Measurements from ENCODE around the gene MCCD1.

Gene MCCD1

GRCh38 chr6:31575952-31576685, 47.4 kb downstream of the MCCD1 start:
- Histone ChIP-seq H3K36me3 (ENCODE audit: insufficient read depth, low read length) (no peaks in the 10 kb centered on the region), H3K4me3 (no peak overlapping the region), H3K9me3 (ENCODE audit: low read depth, low read length) (no peaks in the 10 kb centered on the region), H3K9ac (ENCODE audit: insufficient read length) (no peak overlapping the region), H3K27ac (no peak overlapping the region)
- TF ChIP-seq FOXP2 (optimal IDR thresholded peaks at IDR 0.05; ENCODE audit: control extremely low read depth, extremely low read length, insufficient read depth) (no peak), EZH2 (IDR thresholded peaks at IDR 0.05) (no peak), POLR2AphosphoS5 (IDR thresholded peaks at IDR 0.05; ENCODE audit: borderline replicate concordance, low read depth, low read length) (no peak)
- no peak for DNase-seq (ENCODE audit: low read depth, low spot score)

DNA sequence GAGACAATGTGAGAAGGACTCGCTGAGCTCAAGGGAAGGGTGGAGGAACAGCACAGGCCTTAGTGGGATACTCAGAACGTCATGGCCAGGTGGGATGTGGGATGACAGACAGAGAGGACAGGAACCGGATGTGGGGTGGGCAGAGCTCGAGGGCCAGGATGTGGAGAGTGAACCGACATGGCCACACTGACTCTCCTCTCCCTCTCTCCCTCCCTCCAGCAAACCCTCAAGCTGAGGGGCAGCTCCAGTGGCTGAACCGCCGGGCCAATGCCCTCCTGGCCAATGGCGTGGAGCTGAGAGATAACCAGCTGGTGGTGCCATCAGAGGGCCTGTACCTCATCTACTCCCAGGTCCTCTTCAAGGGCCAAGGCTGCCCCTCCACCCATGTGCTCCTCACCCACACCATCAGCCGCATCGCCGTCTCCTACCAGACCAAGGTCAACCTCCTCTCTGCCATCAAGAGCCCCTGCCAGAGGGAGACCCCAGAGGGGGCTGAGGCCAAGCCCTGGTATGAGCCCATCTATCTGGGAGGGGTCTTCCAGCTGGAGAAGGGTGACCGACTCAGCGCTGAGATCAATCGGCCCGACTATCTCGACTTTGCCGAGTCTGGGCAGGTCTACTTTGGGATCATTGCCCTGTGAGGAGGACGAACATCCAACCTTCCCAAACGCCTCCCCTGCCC, 48.3 kb downstream of the MCCD1 start:
- TF ChIP-seq EZH2 (IDR thresholded peaks at IDR 0.05) (no peak), FOXP2 (optimal IDR thresholded peaks at IDR 0.05; ENCODE audit: control extremely low read depth, extremely low read length, insufficient read depth) (no peak), POLR2AphosphoS5 (IDR thresholded peaks at IDR 0.05; ENCODE audit: borderline replicate concordance, low read depth, low read length) (no peak)
- no peak overlapping the region for H3K9ac ChIP-seq (ENCODE audit: insufficient read length)
- H3K27ac ChIP-seq = no peak overlapping the region
- no peak for DNase-seq (ENCODE audit: low read depth, low spot score)
- H3K4me3 ChIP-seq = no peak overlapping the region
- no peaks in the 10 kb centered on the region for H3K9me3 ChIP-seq (ENCODE audit: low read depth, low read length)
- no peaks in the 10 kb centered on the region for H3K36me3 ChIP-seq (ENCODE audit: insufficient read depth, low read length)

DNA sequence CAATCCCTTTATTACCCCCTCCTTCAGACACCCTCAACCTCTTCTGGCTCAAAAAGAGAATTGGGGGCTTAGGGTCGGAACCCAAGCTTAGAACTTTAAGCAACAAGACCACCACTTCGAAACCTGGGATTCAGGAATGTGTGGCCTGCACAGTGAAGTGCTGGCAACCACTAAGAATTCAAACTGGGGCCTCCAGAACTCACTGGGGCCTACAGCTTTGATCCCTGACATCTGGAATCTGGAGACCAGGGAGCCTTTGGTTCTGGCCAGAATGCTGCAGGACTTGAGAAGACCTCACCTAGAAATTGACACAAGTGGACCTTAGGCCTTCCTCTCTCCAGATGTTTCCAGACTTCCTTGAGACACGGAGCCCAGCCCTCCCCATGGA, 48.8 kb downstream of the MCCD1 start:
- Histone ChIP-seq H3K9me3 (ENCODE audit: low read depth, low read length) (no peaks in the 10 kb centered on the region), H3K9ac (ENCODE audit: insufficient read length) (no peak overlapping the region), H3K27ac (no peak overlapping the region), H3K36me3 (ENCODE audit: insufficient read depth, low read length) (no peaks in the 10 kb centered on the region), H3K4me3 (no peak overlapping the region)
- no peak for TF ChIP-seq EZH2 (IDR thresholded peaks at IDR 0.05)
- no peak for TF ChIP-seq POLR2AphosphoS5 (IDR thresholded peaks at IDR 0.05; ENCODE audit: borderline replicate concordance, low read depth, low read length)
- TF ChIP-seq FOXP2 (optimal IDR thresholded peaks at IDR 0.05; ENCODE audit: control extremely low read depth, extremely low read length, insufficient read depth) = no peak
- DNase-seq (ENCODE audit: low read depth, low spot score) = no peak

GRCh38 chr6:31578184-31579118, 49.7 kb downstream of the MCCD1 start:
- Histone ChIP-seq H3K4me3 (no peak overlapping the region), H3K36me3 (ENCODE audit: insufficient read depth, low read length) (no peaks in the 10 kb centered on the region)
- DNase-seq (ENCODE audit: low read depth, low spot score) = no peak

GRCh38 chr6:31579119-31579505, 50.4 kb downstream of the MCCD1 start:
- H3K27ac ChIP-seq = no peak overlapping the region
- no peak overlapping the region for H3K4me3 ChIP-seq
- no peak for TF ChIP-seq POLR2AphosphoS5 (IDR thresholded peaks at IDR 0.05; ENCODE audit: borderline replicate concordance, low read depth, low read length)
- TF ChIP-seq EZH2 (IDR thresholded peaks at IDR 0.05) = no peak
- TF ChIP-seq FOXP2 (optimal IDR thresholded peaks at IDR 0.05; ENCODE audit: control extremely low read depth, extremely low read length, insufficient read depth) = no peak
- no peaks in the 10 kb centered on the region for H3K9me3 ChIP-seq (ENCODE audit: low read depth, low read length)
- no peak for DNase-seq (ENCODE audit: low read depth, low spot score)
- H3K9ac ChIP-seq (ENCODE audit: insufficient read length) = no peak overlapping the region
- no peaks in the 10 kb centered on the region for H3K36me3 ChIP-seq (ENCODE audit: insufficient read depth, low read length)

More at GRCh38 chr6:31578184-31579118, 49.7 kb downstream of the MCCD1 start:
- Histone ChIP-seq H3K9ac (ENCODE audit: insufficient read length) (no peak overlapping the region), H3K9me3 (ENCODE audit: low read depth, low read length) (no peaks in the 10 kb centered on the region), H3K27ac (no peak overlapping the region)
- no peak for TF ChIP-seq FOXP2 (optimal IDR thresholded peaks at IDR 0.05; ENCODE audit: control extremely low read depth, extremely low read length, insufficient read depth)
- TF ChIP-seq EZH2 (IDR thresholded peaks at IDR 0.05) = no peak
- no peak for TF ChIP-seq POLR2AphosphoS5 (IDR thresholded peaks at IDR 0.05; ENCODE audit: borderline replicate concordance, low read depth, low read length)
